NCI-H1417 (cell line): ENCODE results near the gene NSMCE3.
"Not testable (repeated sequence)": the region's sequence is repeated elsewhere in the genome, so short reads cannot be mapped to it uniquely, and the experiment has no call there.

ENCODE experiments used
- DNase-seq, 3 experiments: peaks; one replicate each; lab custom pipeline; 2025; lab: John Stamatoyannopoulos, UW

NSMCE3 gene

GRCh38 chr15:29270169-29270955, 740 bp upstream of the NSMCE3 start:
- peak in 2 of 3 experiments; percentile 47 to 72 for DNase-seq

GRCh38 chr15:29268706-29269484, 727 bp downstream of the NSMCE3 start:
- peak in 2 of 3 experiments; percentile 82 to 84 for DNase-seq

GRCh38 chr15:29266052-29266582, 3.5 kb downstream of the NSMCE3 start:
- peak in 1 of 3 experiments; percentile 10 for DNase-seq

DNA sequence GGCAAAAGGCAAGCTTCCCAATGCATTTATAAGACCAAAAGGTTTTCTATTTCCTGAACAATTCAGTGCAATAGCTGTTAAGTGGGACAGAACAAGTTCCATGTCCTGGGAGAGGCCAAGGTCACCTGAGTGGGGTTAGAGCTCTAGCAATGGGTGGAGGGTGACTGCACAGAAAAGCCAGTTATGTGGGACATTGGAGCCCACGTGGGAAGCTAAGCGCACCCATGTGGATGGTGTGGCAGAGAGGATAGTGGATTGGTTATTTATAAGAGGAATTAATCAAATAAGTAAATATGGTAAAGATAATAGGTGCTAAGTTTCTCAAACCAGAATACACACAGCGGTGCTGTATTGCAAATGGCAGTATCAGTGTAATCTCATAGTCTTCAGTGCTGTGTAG, 6.3 kb downstream of the NSMCE3 start:
- DNase-seq, result no peak

DNA sequence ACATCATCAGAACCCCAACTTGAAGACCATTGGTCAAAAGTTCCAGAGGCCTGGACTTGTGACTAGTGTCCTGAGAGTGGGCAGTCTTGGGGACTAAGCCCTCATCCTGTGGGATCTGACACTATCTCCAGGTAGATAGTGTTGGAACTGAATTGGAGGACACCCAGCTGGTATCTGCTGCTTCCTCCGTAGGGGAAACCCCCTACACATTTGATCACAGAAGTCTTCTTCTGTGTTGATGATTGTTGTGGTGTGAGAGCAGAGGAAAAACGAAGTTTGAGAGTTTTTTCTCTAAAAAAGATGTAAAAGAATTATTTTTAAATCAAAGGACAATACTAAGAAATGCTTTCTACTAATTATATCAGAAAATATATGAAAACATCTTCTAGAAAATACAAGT, 6.9 kb downstream of the NSMCE3 start:
- no peak for DNase-seq

DNA sequence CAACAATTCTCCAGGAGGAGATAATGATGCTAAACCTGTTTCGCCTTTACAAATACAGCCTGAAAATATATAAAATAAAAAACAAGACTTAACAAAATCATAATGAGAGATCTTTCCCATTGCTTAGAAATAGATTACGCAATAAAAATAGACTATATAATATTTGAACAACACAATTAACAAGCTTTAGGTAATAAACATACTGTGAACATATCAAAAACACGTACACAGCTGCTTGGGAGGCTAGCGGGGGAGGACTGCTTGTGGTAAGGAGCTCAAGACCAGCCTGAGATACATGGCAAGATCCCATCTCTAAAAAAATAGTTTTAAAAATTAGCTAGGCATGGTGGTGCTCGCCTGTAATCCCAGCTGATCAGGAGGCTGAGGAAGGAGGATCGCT, 8.7 kb downstream of the NSMCE3 start:
- no peak for DNase-seq

DNA sequence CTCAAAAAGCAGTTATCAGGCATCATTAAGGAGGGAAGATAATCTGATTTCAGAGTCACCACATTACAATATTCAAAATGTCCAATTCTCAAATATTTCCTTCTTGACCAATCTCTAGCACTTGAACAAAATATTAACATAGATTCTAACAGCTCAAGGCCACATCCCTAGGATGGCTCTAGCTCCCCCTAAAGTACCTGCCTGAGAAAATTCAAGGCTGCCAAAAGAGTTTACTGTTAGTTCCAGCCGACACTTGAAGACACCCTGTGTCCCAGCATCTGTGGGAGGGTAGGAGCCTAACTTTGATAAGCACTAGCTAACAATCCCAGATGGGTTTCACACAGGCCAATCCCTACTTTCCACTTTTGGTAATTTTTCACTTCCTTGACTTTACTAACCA, 10.4 kb downstream of the NSMCE3 start:
- DNase-seq, result peak in 1 of 3 experiments; percentile 15

GRCh38 chr15:29252234-29252633, 17.4 kb downstream of the NSMCE3 start:
- no peak for DNase-seq

- DNase-seq, result no peak
Measured at GRCh38 chr15:29244544-29244943, 25.1 kb downstream of the NSMCE3 start.

- no peak for DNase-seq
Measured at GRCh38 chr15:29244123-29244522, 25.5 kb downstream of the NSMCE3 start.

- no peak for DNase-seq
Measured at GRCh38 chr15:29242456-29243242, 27.0 kb downstream of the NSMCE3 start.

GRCh38 chr15:29241207-29241606, 28.4 kb downstream of the NSMCE3 start:
- DNase-seq, result no peak

DNA sequence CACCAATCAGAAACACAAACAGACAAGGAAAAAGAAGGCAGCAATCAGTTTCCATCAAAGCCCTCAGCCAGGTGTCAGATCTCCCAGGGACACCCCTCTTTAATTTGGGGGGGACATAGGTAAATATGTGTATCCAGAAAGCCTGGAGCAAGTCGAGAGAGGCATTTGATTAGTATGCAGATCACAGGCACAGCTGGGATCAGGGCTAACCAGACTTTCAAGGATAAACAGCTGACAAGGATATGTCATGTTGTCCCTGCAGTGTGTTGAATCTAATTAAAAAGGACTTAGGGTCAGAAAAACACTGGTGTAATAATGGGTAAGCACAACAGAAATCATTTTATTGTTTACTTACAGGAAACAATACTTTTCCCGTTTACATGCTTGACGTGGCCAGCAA, 30.2 kb downstream of the NSMCE3 start:
- peak in 2 of 3 experiments; percentile 23 to 60 for DNase-seq

- no peak for DNase-seq
Measured at GRCh38 chr15:29233566-29233965, 36.1 kb downstream of the NSMCE3 start.

DNA sequence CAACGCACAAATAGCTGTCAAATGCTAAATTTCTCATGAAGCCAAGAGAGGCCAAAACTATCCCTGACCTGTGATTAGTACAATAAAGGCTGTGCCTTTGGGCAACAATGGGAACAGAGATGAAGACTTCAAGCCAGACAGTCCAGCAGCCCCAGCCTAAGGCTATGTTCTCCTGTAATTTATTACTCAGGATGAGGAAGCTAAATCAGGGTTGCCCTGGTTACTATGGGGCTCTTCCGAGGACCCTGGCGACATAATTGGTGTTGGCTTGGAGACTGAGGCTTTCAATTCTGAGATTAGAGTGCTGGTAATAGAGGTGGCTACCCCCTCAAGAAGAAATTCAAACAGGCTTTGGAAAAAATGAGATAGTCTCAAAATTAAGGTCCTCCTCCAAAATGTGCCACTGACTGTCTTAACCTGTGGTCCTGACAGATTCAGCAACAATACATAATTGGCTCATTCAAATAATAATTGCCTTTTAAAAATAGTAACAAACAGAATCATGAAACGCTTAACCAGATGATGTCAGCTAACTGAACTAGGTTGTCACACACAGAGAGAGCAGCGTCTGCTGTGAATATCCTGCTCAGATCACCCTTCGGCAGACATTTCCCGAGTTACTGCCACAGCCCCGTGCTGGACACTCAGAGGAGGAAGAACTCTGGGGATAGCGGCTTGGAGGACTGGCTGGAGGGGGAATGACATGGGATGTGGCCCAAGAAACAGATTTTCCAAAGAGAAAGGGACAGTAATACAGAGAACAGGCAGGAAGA, 43.0 kb downstream of the NSMCE3 start:
- DNase-seq, result peak in 2 of 3 experiments; percentile 91 to 98

- peak in 2 of 3 experiments; percentile 21 to 65 for DNase-seq
Measured at GRCh38 chr15:29225534-29226234, 43.9 kb downstream of the NSMCE3 start.

- not testable (repeated sequence) for DNase-seq
Measured at GRCh38 chr15:29224987-29225363, 44.6 kb downstream of the NSMCE3 start.

GRCh38 chr15:29224235-29224986, 45.2 kb downstream of the NSMCE3 start:
- not testable (repeated sequence) for DNase-seq

- DNase-seq, result no peak
Measured at GRCh38 chr15:29223640-29224039, 46.0 kb downstream of the NSMCE3 start.
